ENCODE results near the gene SNCAIP.
"Not testable (repeated sequence)": the region's sequence is repeated elsewhere in the genome, so short reads cannot be mapped to it uniquely, and the experiment has no call there.

SNCAIP gene

DNA sequence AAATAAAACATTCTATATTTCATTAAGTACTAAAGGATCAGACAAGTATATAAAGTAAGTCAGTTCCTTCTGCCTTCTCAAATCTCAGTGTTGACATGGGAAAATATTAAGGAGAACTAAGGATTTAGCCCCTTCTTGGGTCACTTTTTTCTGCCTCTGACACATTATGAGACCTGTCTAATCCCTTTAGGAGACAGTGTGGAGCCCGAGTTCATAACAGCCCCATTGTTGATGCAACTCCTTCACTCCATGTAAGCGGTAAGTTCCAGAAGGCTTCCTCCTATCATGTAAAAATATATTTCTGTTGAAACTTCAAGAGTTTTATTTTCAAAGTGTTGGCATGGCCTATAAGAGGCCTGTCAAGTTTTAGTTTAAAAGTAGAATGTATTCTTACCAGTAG, 152.2 kb downstream of the SNCAIP start:
- H3K36me3 Mint-ChIP-seq = no peaks in the 10 kb centered on the region
- H3K4me3 Mint-ChIP-seq = no peak overlapping the region
- H3K4me1 Mint-ChIP-seq = no peaks in the 10 kb centered on the region
- ATAC-seq (no peak), DNase-seq (ENCODE audit: low spot score in 2 of 2) (no peak)
- H3K27ac Mint-ChIP-seq = no peak overlapping the region
- peaks cover 5% of the 10 kb centered on the region for H3K9me3 Mint-ChIP-seq

DNA sequence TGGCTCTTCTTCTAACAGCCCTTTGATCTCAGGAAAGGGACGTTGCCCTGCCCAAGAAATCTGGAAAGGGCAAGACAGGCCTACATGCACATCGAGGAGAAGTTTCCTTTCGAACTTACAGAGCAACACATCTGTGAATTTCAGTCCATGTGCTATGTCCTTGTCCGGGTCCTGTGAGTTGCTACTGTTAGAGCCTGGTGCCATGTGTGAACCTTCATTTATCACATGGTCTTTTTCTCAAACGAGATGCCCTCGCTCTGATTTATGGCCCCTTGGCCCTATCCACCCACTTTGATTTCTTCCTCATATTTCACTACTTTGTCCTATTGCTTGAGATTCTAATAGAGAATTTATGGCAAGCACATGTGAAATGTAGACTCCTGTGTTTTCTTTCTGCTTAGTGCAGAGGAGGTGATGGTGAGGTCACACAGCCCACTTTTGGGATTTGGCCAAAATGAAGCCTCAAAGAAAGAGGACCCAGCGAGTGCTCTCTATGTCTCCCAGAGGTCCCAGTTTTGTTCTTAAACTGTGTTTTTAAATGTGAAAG, 153.1 kb downstream of the SNCAIP start:
- ATAC-seq (no peak), DNase-seq (ENCODE audit: low spot score in 2 of 2) (no peak)
- Mint-ChIP-seq H3K4me3 (no peak overlapping the region), H3K4me1 (no peaks in the 10 kb centered on the region), H3K36me3 (no peaks in the 10 kb centered on the region), H3K9me3 (peaks cover 8% of the 10 kb centered on the region), H3K27ac (no peak overlapping the region)

DNA sequence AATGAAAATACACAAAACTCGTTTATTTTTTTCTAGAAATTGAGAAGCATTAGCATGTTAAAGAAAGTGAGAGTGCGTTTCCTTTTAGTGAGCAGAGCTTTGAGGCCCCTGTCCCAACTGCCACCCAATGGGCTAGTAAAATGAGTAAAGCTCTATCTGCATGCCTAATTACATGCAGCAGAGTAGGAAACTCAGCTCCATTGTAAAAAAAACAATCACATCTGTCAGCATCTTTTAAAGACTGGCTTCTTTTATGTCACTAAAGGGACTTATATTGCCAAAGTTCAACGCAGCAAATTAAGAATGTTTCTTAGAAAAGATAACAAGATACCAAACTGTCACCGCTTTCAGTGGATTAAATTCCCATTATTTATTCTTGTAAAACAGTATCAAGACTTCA, 154.0 kb downstream of the SNCAIP start:
- H3K9me3 Mint-ChIP-seq = peaks cover 6% of the 10 kb centered on the region
- no peaks in the 10 kb centered on the region for H3K36me3 Mint-ChIP-seq
- H3K27ac Mint-ChIP-seq = no peak overlapping the region
- DNase-seq (ENCODE audit: low spot score in 2 of 2) = no peak
- no peak overlapping the region for H3K4me3 Mint-ChIP-seq
- no peak for ATAC-seq
- no peaks in the 10 kb centered on the region for H3K4me1 Mint-ChIP-seq

DNA sequence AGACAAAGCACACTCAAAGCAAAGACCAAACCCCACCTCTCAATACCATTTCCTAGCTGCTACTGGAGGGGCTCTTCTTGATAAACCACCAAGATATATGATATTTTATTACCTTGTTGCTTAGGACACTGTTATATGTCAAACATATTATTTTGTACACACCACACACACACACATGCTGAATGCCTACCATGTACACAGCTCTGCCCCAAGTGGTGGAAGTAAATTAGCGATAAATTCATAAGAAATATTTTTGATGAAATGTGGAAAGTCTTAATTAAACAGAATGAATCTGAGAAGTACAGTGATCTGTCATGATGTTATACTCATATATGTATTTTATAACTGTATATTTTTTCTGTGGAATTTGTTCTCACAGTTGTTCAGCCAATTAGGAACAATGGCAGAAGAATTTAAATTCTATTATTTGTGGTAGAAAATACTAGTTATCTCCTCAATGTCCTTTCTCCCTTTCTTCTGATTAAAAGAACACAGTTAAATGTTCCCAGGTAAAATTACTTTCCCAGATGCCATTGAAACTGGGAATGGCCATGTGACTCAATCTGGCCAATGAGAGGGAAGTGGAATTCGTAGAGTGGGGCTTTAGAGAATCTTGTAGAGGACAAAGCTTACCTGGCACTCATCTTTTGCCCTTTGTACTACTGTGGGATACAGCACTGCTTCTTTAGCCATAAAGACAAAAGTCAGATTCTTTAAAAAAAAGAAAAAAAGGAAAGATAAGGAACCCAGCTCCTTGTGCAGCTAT, 156.5 kb downstream of the SNCAIP start:
- peaks cover 4% of the 10 kb centered on the region for H3K9me3 Mint-ChIP-seq
- no peak overlapping the region for H3K27ac Mint-ChIP-seq
- no peak overlapping the region for H3K4me3 Mint-ChIP-seq
- ATAC-seq (no peak), DNase-seq (ENCODE audit: low spot score in 2 of 2) (no peak)
- no peaks in the 10 kb centered on the region for H3K36me3 Mint-ChIP-seq
- H3K4me1 Mint-ChIP-seq = no peaks in the 10 kb centered on the region

DNA sequence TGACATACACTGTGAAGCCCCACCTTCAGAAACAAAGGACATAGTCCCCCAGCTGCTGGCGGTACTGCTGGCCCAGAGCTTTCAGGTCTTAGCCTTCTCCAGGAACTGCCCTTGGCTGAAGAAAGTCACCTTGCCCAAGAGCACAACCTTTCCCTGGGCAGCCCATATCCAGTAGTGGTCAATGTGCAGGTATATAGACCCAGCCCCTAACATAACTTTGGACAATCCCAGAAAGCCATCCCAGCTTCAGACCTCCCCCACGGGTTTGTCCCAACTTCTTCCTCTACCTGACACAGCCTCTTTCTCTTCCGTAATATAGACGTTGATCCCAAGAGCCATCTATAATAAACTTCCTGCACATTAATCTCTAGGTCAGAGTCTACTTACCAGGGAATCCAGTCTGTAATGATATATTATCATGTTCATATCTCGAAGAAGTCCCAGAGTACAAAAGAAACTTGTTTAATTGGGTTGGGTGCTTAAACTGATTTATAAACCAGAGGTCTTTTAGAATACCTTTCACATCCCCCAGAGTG, 157.4 kb downstream of the SNCAIP start:
- DNase-seq (ENCODE audit: low spot score in 2 of 2) = no peak
- ATAC-seq = no peak
- Mint-ChIP-seq H3K4me3 (no peak overlapping the region), H3K27ac (no peak overlapping the region), H3K36me3 (no peaks in the 10 kb centered on the region), H3K4me1 (no peaks in the 10 kb centered on the region), H3K9me3 (peaks cover 4% of the 10 kb centered on the region)

DNA sequence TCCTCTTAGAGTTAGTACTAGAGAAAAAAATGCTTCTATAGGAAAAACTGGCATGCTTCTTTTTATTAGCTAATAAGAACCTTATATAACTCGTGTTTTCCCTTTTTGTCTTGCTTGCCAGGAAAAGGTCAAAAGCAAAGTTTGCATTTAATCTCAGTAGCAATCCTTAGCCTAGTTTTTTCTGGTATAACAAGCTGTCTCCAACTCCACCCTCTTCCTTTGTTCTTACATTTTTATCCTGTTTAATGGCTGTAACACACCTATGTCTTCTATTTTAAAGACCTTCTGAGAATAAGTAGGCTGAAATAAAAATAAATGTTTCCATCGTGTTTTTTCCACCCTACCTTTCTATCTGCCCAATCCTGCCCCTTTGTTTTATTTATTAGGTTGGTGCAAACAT, 158.3 kb downstream of the SNCAIP start:
- H3K27ac Mint-ChIP-seq = no peak overlapping the region
- H3K4me3 Mint-ChIP-seq = no peak overlapping the region
- peaks cover 4% of the 10 kb centered on the region for H3K9me3 Mint-ChIP-seq
- no peaks in the 10 kb centered on the region for H3K36me3 Mint-ChIP-seq
- DNase-seq (ENCODE audit: low spot score in 2 of 2) = no peak
- no peaks in the 10 kb centered on the region for H3K4me1 Mint-ChIP-seq
- no peak for ATAC-seq

DNA sequence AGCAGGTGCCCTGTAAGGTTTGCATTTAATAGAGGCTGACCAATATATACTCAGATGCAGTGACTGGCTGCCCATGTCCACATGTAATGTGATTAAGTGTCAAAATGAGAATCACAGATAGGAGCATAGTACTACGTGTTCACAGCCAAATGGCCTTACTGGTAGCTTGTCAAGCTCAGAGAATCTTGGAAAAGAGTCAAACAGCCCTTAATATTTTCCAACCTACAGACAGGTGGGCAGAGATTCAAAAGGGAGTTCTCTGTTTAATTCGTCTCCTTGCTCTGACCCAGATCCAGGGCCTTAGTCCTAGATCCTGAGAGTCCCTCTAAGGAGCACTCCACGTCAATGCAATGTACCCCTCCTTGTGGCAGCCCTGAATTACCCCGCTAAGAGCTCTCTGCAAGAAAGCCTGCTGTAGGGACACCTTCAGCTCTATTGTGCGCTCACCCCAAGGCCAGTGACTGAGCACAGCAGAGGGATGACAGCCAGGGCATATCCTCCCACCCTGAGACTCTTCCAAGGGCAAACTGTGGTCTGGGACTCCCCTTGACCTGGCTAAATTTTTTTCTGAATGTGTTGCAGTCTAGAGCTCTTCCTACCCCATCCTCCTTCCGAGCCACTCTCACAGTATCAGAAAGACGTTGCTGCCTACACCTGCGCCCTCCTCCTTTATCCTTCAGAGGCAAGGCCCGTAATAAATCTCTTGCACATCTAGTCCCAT, 159.2 kb downstream of the SNCAIP start:
- Mint-ChIP-seq H3K4me1 (no peaks in the 10 kb centered on the region), H3K36me3 (no peaks in the 10 kb centered on the region)
- no peak for DNase-seq (ENCODE audit: low spot score in 2 of 2)

DNA sequence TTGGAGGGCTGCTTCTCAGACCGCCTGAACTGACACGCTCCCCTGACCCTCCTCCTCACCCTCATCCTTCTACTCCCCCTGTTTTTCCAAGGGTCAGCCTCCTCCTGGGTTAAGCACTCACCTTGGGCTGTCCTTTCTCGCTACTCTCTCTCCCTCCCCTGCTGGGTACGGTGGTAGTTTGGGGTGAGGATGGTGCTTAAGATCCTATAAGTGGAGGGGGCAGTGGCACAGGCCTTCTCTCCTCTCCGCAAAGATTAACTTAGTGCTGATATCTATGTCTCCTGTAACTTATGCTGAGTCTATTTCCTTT, 159.7 kb downstream of the SNCAIP start:
- no peak for DNase-seq (ENCODE audit: low spot score in 2 of 2)
- Mint-ChIP-seq H3K36me3 (no peaks in the 10 kb centered on the region), H3K4me3 (no peak overlapping the region), H3K9me3 (peaks cover 4% of the 10 kb centered on the region), H3K4me1 (no peaks in the 10 kb centered on the region), H3K27ac (no peak overlapping the region)
- peak; percentile 13 for ATAC-seq

More for the DNA sequence above, 159.2 kb downstream of the SNCAIP start:
- Mint-ChIP-seq H3K27ac (no peak overlapping the region), H3K9me3 (peaks cover 4% of the 10 kb centered on the region), H3K4me3 (no peak overlapping the region)
- peak; percentile 37 for ATAC-seq

DNA sequence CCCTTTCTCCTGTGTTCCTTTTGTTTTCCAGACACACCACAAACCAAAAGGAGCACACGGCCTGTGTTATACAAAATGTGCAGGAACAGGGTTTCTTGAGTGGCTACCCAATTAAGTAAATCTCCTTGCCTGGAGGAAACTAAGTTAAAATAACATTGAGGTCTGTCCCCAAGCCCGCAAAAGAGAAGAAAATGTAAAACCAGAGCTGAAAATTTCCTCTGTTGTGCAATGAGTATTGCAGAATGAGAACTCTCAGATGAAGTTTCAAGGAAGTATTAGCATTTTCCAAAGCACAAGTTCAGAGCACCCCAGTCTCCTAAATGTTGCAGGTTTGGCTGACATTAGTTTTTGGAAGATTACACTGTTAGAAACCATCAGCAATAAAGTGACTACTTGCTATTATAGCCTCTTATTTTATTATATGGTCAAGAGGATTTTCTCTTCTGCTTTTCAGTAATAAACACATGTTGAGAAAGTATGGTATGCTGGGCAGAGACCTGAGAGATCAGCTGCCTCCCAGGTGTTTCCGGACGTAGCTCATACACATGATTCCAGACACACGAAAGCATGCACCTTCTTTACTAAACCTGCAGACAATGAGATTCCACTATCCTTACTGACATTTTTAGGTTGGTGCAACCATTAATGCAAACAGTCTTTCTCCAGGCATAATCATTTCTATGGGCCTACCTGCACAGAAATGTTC, 161.3 kb downstream of the SNCAIP start:
- Mint-ChIP-seq H3K4me3 (no peak overlapping the region), H3K36me3 (no peaks in the 10 kb centered on the region), H3K27ac (no peak overlapping the region), H3K9me3 (peaks cover 5% of the 10 kb centered on the region), H3K4me1 (no peaks in the 10 kb centered on the region)
- ATAC-seq = no peak
- no peak for DNase-seq (ENCODE audit: low spot score in 2 of 2)

DNA sequence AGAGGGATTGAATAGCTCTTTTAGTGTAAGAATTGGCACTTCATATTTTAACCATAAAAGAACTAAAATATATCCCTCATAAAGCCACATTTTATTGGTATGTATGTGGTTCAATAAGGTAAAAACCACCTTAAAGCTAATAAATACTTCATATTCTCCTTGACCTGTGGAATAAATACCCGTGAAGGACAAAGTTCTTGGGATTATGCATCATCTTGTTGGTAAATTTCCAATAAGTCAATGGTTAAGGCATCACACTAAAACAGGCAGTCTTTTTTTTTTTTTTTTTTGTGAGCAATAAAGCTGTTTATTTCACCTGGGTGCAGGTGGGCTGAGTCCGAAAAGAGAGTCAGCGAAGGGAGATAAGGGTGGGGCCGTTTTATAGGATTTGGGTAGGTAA, 161.9 kb downstream of the SNCAIP start:
- Mint-ChIP-seq H3K4me3 (no peak overlapping the region), H3K4me1 (no peaks in the 10 kb centered on the region), H3K27ac (no peak overlapping the region), H3K9me3 (peaks cover 6% of the 10 kb centered on the region), H3K36me3 (no peaks in the 10 kb centered on the region)
- DNase-seq (ENCODE audit: low spot score in 2 of 2) (no peak), ATAC-seq (no peak)

DNA sequence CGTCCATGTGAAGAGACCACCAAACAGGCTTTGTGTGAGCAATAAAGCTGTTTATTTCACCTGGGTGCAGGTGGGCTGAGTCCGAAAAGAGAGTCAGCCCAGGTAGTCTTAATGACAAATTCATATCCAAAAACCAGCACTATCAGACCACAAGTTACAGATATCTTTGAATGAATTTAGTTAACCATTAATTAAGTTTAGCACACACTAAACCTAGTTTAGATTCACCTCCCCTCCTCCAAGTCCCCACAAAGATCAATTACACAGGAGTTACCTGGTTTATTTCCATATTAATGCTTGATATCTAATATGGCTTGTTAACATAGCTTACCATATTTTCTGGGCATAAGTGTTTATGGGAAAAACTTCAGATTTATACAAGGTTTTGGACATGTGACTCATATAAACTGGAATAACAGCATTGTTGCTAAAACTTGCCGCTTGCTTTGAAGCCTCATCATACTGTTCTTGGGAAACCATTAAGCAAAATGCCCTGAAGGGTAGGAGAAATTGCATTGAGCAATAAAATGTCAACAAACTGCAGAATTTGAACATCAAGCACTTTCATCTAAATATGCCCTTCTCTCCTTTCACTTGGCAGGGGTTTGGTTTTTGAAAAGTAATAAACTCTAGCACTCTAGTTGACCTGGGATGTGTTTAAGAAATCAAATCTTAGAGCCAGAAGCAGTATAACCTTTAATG, 166.9 kb downstream of the SNCAIP start:
- no peak overlapping the region for H3K27ac Mint-ChIP-seq
- no peaks in the 10 kb centered on the region for H3K36me3 Mint-ChIP-seq
- H3K9me3 Mint-ChIP-seq = peaks cover 3% of the 10 kb centered on the region
- no peaks in the 10 kb centered on the region for H3K4me1 Mint-ChIP-seq
- DNase-seq (ENCODE audit: low spot score in 2 of 2) (no peak), ATAC-seq (no peak)
- H3K4me3 Mint-ChIP-seq = no peak overlapping the region

DNA sequence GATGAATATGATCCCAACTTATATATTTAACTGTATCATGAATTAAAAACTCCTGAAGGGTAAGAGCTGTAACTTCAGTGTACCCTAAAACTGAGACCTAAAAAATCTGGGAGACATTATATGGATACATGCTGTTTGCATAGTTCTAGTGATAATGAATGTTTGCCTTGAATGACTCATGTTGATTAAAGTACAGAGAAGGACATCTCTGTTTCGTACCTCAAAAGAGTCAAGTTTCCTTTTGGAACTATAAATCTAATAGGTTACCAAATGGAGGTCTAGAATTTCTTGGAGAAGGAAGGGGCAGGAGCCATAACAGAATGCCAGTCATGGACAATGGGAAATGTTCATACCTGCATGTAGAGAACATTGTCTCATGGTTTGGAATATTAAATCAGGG, 168.1 kb downstream of the SNCAIP start:
- DNase-seq (ENCODE audit: low spot score in 2 of 2) (no peak), ATAC-seq (no peak)
- H3K4me3 Mint-ChIP-seq = no peak overlapping the region
- no peak overlapping the region for H3K27ac Mint-ChIP-seq
- no peaks in the 10 kb centered on the region for H3K4me1 Mint-ChIP-seq
- H3K36me3 Mint-ChIP-seq = no peaks in the 10 kb centered on the region
- peaks cover 3% of the 10 kb centered on the region for H3K9me3 Mint-ChIP-seq

DNA sequence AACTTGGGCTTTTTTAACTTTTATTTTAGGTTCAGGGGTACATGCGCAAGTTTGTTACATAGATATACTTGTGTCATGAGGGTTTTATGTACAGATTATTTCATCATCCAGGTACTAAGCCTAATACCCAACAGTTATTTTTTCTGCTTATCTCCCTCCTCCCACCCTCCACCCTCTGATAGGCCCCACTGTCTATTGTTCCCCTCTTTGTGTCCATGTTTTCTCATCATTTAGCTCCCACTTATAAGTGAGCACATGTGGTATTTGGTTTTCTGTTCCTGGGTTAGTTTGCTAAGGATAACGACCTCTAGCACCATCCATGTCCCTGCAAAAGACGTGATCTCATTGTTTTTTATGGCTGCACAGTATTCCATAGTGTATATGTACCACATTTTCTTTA, 172.1 kb downstream of the SNCAIP start:
- no peak for DNase-seq (ENCODE audit: low spot score in 2 of 2)
- H3K4me3 Mint-ChIP-seq = no peak overlapping the region
- no peaks in the 10 kb centered on the region for H3K4me1 Mint-ChIP-seq
- peaks cover 6% of the 10 kb centered on the region for H3K9me3 Mint-ChIP-seq
- no peaks in the 10 kb centered on the region for H3K36me3 Mint-ChIP-seq
- no peak overlapping the region for H3K27ac Mint-ChIP-seq
- ATAC-seq = no peak

DNA sequence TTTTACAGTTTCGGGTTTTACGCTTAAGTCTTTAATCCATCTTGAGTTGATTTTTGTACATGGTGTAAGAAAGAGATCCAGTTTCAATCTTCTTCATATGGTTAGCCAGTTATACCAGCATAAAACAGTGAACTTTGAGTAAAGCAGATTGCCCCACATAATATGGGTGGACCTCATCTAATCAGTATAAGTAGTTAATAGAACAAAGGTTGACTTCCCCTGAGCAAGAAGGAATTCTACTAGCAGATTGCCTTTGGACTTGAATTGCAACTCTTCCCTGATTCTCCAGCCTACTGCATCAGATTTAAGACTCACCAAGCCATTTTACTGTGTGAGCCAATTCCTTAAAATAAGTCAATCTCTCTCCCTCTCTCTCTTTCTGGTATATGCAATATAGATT, 173.2 kb downstream of the SNCAIP start:
- no peak for DNase-seq (ENCODE audit: low spot score in 2 of 2)
- no peak for ATAC-seq
- H3K4me1 Mint-ChIP-seq = no peaks in the 10 kb centered on the region
- H3K27ac Mint-ChIP-seq = no peak overlapping the region
- no peak overlapping the region for H3K4me3 Mint-ChIP-seq
- peaks cover 6% of the 10 kb centered on the region for H3K9me3 Mint-ChIP-seq
- H3K36me3 Mint-ChIP-seq = no peaks in the 10 kb centered on the region

DNA sequence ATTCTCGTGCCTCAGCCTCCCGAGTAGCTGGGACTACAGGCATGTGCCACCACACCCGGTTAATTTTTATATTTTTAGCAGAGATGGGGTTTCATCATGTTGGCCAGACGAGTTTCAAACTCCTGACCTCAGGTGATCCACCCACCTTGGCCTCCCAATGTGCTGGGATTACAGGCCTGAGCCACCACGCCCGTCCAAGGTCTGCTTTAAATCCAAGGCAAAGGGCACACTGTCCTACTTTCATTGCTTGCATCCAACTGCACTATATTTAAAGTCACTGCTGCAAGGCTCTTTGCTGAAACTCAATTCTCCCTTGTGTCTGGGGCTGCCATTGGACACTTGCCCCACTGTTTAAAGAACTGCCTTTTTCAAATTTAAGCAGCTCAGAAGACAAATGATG, 174.6 kb downstream of the SNCAIP start:
- ATAC-seq; DNase-seq (ENCODE audit: low spot score in 2 of 2); H3K4me3 Mint-ChIP-seq; H3K27ac Mint-ChIP-seq; H3K4me1 Mint-ChIP-seq; H3K9me3 Mint-ChIP-seq; H3K36me3 Mint-ChIP-seq: not testable (repeated sequence)
